T-helper 2 cell treated with Interferon-gamma antibody and Interleukin-4, amounts not matched to agents 5 μg/mL and 100 μg/mL, for 36 hours (primary cell): ENCODE results near the gene EAF2.

ENCODE experiments used
- DNase-seq: peaks from one replicate; pipeline ENCODE4 v3.0.0; 2021; ENCODE audit warnings: low spot score
- H3K27ac Mint-ChIP-seq: one replicate; pipeline ENCODE4 v1.8.0; 2021; ENCODE audit warnings: mild to moderate bottlenecking, mixed read lengths
- H3K27me3 Mint-ChIP-seq: one replicate; pipeline ENCODE4 v1.8.0; 2021; ENCODE audit warnings: low read depth, mixed read lengths
- H3K36me3 Mint-ChIP-seq: one replicate; pipeline ENCODE4 v1.8.0; 2021; ENCODE audit warnings: low read depth, mixed read lengths
- H3K4me1 Mint-ChIP-seq: one replicate; pipeline ENCODE4 v1.8.0; 2021; ENCODE audit warnings: low read depth, mixed read lengths
- H3K4me3 Mint-ChIP-seq: one replicate; pipeline ENCODE4 v1.8.0; 2022; ENCODE audit warnings: mild to moderate bottlenecking, moderate library complexity, mixed read lengths
- H3K9me3 Mint-ChIP-seq: one replicate; pipeline ENCODE4 v1.8.0; 2021; ENCODE audit warnings: mixed read lengths

The EAF2 gene

DNA sequence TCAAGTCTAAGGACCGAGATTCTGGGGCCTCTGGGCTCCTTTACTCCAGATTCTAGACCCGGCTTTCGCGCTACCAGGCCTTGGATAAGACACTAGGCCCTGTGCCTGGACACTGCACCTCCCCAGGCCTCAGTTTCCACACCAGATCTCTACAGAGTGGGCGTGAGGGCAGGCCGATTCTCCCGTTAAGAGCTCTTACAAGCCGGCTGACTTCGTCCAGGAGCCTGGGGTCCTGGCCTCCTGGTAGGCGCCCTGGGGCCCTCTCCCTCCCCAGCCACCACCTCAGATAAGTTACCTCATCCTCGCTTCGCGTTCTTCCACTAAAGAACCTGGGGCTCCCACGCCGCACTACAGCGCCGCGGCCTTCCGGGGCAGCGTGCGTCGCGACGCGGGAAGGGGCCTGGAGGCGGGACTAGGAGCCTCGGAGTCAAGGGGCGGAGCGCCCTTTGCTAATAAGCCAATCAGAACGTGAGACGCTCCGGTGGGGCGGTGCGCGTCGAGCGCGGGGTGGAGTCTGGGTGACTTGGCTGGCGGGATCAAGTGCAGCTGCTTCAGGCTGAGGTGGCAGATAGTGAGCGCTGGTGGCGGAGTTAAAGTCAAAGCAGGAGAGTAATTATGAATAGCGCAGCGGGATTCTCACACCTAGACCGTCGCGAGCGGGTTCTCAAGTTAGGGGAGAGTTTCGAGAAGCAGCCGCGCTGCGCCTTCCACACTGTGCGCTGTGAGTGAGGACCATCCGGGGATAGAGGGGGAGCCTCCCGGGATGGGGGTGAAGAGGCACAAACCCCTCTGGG is at the start of gene EAF2, which contains the start of gene IQCB1:
Gene EAF2, plus strand, starts transcription at position 539 of the 794 bp plus-strand sequence. Its CDS starts 77 bp downstream, at position 616.
Gene IQCB1, minus strand, starts transcription at position 390 of the 794 bp plus-strand sequence. CDS start 6,100 bp downstream, outside the sequence.
- Mint-ChIP-seq H3K27me3 (no peaks in the 10 kb centered on the region), H3K27ac (peak within 1 kb of the TSS; percentile 97), H3K36me3 (peaks cover 38% of the 10 kb centered on the region), H3K4me1 (peaks cover 58% of the 10 kb centered on the region), H3K9me3 (no peaks in the 10 kb centered on the region), H3K4me3 (peak within 1 kb of the TSS; percentile 98)
- peak; percentile 96 for DNase-seq

DNA sequence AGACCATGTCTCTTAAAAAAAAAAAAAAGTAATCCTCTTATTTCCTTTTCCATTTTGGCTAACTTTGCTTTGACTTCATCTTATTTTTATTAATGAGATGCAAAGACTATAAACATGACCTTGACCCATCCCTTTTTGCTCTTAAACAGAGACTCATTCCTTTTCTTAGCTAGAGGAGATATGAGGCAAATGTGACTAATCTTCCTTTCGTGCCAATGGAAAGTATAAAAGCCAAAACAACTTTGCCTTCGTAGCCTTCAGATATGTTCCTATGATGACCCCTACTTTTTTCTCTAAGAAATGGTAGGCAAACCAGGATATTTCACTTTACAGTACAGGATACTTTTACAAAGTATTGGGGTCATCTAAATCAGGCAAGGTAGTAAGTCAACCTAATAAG is 48.5 kb upstream of the EAF2 start:
- Mint-ChIP-seq H3K36me3 (peaks cover 42% of the 10 kb centered on the region), H3K27me3 (no peaks in the 10 kb centered on the region), H3K4me1 (no peaks in the 10 kb centered on the region), H3K9me3 (no peaks in the 10 kb centered on the region), H3K27ac (no peak overlapping the region), H3K4me3 (no peak overlapping the region)
- DNase-seq: no peak

DNA sequence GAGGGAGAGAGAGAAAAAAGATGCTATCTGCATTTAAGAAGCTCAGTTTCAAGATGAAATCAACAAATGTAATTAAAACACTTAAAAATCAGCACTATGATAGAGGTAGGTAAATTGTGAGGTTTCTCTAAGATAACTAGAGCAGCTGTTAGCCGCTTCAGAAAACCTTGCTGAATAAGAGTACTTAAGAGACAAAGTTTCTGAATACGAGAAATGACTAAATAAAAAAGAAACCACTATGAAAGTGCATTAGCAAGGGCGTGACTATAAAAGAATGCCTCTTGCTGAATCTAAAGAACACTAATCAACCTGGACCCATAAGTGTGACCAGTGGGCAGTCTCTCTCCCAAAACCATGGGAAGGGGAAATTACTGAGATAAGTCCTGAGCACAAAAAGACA is 41.9 kb upstream of the EAF2 start:
- Mint-ChIP-seq H3K27ac (no peak overlapping the region), H3K4me1 (peaks cover 11% of the 10 kb centered on the region), H3K4me3 (no peak overlapping the region), H3K27me3 (no peaks in the 10 kb centered on the region), H3K36me3 (peaks cover 44% of the 10 kb centered on the region), H3K9me3 (no peaks in the 10 kb centered on the region)
- no peak for DNase-seq

DNA sequence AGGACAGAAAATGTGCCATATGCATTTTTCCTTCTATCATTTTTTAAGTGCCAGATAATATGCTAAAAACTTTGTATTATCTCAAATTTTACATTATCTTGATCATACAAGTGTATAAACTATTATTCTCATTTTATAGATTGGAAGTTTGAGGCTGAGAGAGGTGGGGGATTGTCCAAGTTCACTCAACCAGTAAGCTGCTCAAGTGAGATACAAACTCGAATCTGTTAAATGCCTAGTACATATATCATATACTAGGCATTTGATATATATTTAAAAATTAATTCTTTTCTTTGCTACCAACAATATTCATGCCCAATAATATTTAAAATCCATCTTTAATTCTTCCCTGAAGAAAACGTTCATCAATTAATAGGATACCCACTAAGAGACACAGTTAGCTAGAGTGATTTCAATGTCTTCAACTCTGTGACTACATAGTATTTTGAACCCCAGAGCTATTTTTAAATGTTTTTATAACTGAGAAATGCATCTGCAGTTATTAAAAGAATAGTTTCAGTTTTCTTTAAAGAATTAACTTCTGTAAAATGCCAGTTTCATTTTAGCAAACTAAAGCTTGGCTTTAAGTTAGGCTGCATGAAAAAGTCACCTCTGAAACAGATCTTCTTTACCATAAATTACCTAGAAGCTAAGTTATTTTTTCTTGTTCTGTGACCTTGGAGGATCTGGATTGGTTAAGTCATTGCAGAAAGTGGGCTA is 40.6 kb upstream of the EAF2 start:
- Mint-ChIP-seq H3K27ac (no peak overlapping the region), H3K4me1 (peaks cover 11% of the 10 kb centered on the region), H3K4me3 (no peak overlapping the region), H3K9me3 (no peaks in the 10 kb centered on the region), H3K27me3 (no peaks in the 10 kb centered on the region), H3K36me3 (peaks cover 34% of the 10 kb centered on the region)
- no peak for DNase-seq

DNA sequence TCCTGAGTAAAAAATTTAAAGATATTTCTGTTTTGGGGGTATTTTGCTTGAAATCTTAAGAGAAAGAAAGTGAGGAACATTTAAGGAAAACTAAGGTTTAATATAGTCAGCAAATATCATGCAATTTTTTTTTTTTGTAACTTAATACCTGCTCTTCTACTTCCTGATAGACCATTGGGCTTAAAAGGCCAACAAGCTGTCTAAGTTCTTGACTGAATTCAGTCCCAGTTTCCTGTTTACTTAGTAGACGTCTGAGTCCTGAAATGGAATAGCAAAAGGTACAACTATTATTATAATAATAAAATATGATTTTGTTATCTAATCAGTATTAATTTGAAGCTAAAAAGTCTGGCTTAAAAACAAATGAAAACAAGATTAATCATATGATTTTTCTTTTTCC is 38.0 kb upstream of the EAF2 start:
- no peak overlapping the region for H3K4me3 Mint-ChIP-seq
- H3K27me3 Mint-ChIP-seq: no peaks in the 10 kb centered on the region
- no peaks in the 10 kb centered on the region for H3K9me3 Mint-ChIP-seq
- H3K27ac Mint-ChIP-seq: no peak overlapping the region
- peaks cover 36% of the 10 kb centered on the region for H3K36me3 Mint-ChIP-seq
- peaks cover 21% of the 10 kb centered on the region for H3K4me1 Mint-ChIP-seq
- no peak for DNase-seq

DNA sequence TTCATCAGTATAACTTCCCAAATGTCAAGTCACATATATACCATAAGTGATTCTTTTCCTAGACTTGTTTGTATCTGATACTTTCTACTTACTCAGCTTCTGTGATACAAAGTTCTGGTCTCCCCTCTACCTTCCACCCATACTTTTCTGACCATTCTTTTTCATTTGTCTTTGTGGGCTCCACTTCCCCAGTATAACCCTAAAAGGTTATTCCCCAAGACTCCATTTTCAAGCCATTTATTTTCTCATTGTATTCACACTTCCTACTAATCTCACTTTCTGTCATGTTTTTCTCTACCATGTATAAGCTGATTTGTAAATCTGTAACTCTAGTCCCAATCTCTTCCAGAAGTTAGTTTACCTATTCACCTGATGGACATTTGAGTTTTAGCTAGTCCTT is 34.1 kb upstream of the EAF2 start:
- H3K36me3 Mint-ChIP-seq: peaks cover 38% of the 10 kb centered on the region
- H3K27me3 Mint-ChIP-seq: no peaks in the 10 kb centered on the region
- H3K27ac Mint-ChIP-seq: peak overlapping the region; percentile 3
- peaks cover 19% of the 10 kb centered on the region for H3K4me1 Mint-ChIP-seq
- no peaks in the 10 kb centered on the region for H3K9me3 Mint-ChIP-seq
- H3K4me3 Mint-ChIP-seq: no peak overlapping the region
- no peak for DNase-seq

DNA sequence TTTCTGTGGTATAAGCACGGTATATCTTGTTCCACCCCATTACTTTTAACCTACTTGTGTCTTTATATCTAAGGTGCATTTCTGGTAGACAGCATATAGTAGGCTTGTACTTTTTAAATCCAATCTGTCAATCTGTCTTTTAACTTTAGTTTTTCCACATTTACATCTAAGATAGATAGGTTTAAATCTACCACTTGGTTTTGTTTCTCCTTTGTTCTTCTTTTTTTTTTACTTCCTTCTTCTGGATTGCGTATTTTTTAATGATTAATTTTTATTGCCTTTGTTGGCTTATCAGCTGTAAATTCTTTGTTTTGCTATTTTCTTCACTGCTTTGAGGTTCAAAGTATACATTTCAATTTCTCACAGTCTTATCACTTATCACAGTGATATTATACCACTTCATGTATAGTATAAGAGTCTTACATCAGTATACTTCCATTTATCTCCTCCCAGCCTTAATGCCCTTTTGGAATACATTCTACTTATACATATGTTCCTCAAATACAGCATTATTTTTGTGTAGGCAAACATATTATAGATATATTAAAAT is 31.2 kb upstream of the EAF2 start:
- Mint-ChIP-seq H3K9me3 (no peaks in the 10 kb centered on the region), H3K36me3 (peaks cover 36% of the 10 kb centered on the region), H3K4me1 (peaks cover 13% of the 10 kb centered on the region), H3K27me3 (no peaks in the 10 kb centered on the region), H3K27ac (no peak overlapping the region), H3K4me3 (no peak overlapping the region)
- no peak for DNase-seq

DNA sequence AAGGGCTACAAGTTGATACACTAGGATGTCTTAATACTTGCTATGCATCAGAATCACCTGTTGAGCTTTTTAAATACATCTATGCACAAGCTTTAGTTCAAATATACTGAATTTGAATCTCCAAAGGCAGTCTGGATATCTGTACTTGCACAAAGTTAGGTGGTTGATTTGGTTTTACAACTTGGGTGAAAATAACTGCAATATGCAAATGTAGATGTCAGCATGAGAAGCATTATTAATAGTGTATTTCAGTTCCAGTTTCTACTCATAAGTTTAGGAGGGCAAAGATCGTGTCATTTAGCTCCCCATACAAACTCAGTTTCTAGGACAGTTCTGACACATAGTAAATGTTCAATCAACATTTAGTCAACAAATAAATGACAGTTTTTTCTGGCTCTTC is 25.8 kb upstream of the EAF2 start:
- H3K27ac Mint-ChIP-seq: no peak overlapping the region
- H3K4me1 Mint-ChIP-seq: peaks cover 17% of the 10 kb centered on the region
- H3K36me3 Mint-ChIP-seq: peaks cover 50% of the 10 kb centered on the region
- H3K9me3 Mint-ChIP-seq: no peaks in the 10 kb centered on the region
- no peaks in the 10 kb centered on the region for H3K27me3 Mint-ChIP-seq
- DNase-seq: no peak
- no peak overlapping the region for H3K4me3 Mint-ChIP-seq

DNA sequence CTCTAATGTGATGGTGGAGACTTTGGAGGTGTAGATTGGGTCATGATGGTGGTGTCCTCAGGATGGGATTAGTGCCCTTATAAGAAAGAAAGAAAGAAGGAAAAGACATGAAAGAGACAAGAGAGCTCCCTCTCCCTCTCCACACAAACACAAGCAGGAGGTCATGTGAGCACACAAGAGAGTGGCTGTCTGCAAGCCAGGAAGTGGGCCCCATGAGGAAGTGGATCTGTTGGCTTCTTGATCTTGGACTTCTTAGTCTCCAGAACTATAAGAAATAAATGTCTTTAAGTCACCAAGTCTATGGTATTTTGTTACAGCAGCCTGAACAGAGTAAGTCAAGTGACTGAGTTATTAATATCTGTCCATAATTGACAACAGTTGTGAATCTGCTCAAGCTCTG is 17.3 kb upstream of the EAF2 start:
- H3K36me3 Mint-ChIP-seq: peaks cover 74% of the 10 kb centered on the region
- no peak overlapping the region for H3K4me3 Mint-ChIP-seq
- H3K4me1 Mint-ChIP-seq: peaks cover 39% of the 10 kb centered on the region
- peaks cover 21% of the 10 kb centered on the region for H3K9me3 Mint-ChIP-seq
- no peak overlapping the region for H3K27ac Mint-ChIP-seq
- no peaks in the 10 kb centered on the region for H3K27me3 Mint-ChIP-seq
- no peak for DNase-seq

DNA sequence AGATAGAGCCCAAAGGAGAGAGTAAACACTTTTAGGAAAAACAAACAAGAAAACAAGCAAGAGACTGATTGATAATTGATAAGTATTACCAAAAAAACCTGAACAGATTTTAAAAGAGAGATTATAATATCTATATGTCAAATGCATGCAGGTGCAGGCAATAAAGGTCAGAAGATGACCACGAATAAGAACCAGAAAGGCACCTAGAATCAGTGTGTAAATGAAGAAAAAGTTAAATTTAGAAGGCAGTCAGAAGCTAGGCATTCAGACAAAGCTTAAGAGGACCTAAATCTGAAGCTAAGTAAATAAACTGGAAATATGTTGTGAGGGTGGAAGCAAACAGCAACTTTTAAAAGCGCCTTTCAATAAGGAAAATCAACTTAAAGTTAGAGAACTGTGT is 16.4 kb upstream of the EAF2 start:
- peaks cover 34% of the 10 kb centered on the region for H3K4me1 Mint-ChIP-seq
- H3K27ac Mint-ChIP-seq: no peak overlapping the region
- H3K36me3 Mint-ChIP-seq: peaks cover 79% of the 10 kb centered on the region
- H3K9me3 Mint-ChIP-seq: peaks cover 28% of the 10 kb centered on the region
- no peak overlapping the region for H3K4me3 Mint-ChIP-seq
- DNase-seq: no peak
- no peaks in the 10 kb centered on the region for H3K27me3 Mint-ChIP-seq

DNA sequence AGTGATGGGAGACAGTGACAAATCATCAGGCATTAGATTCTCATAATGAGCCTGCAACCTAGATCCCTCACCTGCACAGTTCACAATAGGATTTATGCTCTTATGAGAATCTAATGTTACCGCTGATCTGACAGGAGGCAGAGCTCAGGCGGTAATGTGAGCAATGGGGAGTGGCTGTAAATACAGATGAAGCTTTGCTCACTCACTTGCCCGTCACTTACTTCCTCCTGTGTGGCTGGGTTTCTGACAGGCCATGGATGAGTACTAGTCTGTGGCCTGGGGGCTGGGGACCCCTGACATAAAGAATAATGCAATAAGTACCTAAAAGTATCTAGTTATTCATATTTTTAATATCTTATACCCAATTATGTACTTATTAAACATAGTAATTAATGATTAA is 15.8 kb upstream of the EAF2 start:
- H3K27me3 Mint-ChIP-seq: no peaks in the 10 kb centered on the region
- DNase-seq: no peak
- H3K9me3 Mint-ChIP-seq: peaks cover 34% of the 10 kb centered on the region
- H3K4me1 Mint-ChIP-seq: peaks cover 28% of the 10 kb centered on the region
- peaks cover 79% of the 10 kb centered on the region for H3K36me3 Mint-ChIP-seq
- no peak overlapping the region for H3K4me3 Mint-ChIP-seq
- H3K27ac Mint-ChIP-seq: no peak overlapping the region

DNA sequence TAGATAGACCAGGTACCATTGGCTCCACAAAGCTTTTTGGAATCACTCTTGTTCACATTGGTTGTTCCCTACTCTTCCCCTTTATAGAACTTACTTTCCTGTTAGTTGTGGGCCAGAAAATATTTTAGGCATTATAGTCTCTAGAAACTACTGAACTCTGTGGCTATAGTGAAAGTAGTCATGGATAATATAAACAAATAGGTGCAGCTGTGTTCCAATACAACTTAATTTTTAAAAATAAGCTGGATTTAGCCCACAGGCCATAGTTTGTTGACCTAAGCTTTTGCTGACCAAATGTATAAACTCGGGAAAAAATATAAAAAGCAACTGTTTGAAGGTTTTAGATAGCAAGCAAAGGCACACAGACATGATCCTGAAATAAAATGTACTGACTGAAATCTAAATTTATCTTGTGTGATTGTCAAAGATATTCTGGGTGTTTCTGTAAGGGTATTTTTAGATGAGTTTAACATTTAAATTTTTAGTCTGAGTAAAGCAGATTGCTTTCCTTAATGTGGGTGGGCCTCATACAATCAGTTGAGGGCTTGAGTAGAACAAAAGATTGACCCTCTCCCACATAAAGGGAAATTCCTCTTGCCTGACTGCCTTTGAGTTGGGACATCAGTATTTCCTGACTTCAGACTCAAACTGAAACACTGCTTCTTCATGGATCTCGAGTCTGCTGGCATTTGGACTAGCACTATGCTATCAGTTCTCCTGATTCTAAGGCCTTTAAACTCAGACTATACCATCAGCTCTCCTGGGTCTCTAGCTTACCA is 13.4 kb upstream of the EAF2 start:
- DNase-seq: no peak

DNA sequence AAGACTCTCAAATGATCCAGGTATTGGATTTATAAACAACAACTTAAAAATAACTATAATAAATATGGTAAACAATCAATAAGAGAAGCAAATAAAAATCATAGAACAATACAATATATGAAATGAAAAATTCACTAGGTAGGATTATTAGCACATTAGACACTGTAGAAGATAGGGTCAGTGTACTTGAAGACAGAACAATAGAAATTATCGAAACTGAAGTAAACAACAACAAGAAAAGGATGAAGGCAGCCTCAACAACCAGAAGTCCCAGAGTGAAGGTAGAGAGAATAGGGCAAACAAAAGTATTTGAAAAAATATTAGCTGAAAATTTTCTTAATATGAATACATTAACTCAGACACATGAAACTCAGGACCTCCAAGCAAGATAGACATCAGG is 12.0 kb upstream of the EAF2 start:
- Mint-ChIP-seq H3K4me1 (peaks cover 18% of the 10 kb centered on the region), H3K4me3 (no peak overlapping the region), H3K27ac (no peak overlapping the region), H3K36me3 (peaks cover 79% of the 10 kb centered on the region), H3K9me3 (peaks cover 34% of the 10 kb centered on the region), H3K27me3 (no peaks in the 10 kb centered on the region)
- DNase-seq: no peak

More for the DNA sequence above, 13.4 kb upstream of the EAF2 start:
- Mint-ChIP-seq H3K9me3 (peaks cover 35% of the 10 kb centered on the region), H3K36me3 (peaks cover 78% of the 10 kb centered on the region), H3K4me1 (peaks cover 23% of the 10 kb centered on the region), H3K27ac (no peak overlapping the region), H3K4me3 (no peak overlapping the region), H3K27me3 (no peaks in the 10 kb centered on the region)
